Fibroblast of the aortic adventitia (primary cell): ENCODE data around the gene TNIP1. TPM values are rescaled to one million over a fixed set of nuclear protein-coding genes. Genes with fewer than 3 reads are reported as not detected.

ENCODE experiments used
- DNase-seq: peaks from one replicate; pipeline ENCODE4 v3.0.0-alpha.2; 2010; ENCODE audit warnings: low read depth
- H3K4me3 ChIP-seq: 2 replicates; pipeline ENCODE4 v1.5.1; 2011; ENCODE audit warnings: low read depth, mild to moderate bottlenecking, control low read depth, low read length, moderate library complexity
- total RNA-seq: library from RNA; depleted of rRNA; stranded (reverse); fragments of >200 nt; gene quantifications from 2 replicates; pipeline ENCODE4 v1.2.3, GENCODE V29; 2012; ENCODE audit warnings: low replicate concordance
- TF ChIP-seq, protein P1 (sequence below): IDR thresholded peaks from 2 replicates; pipeline ENCODE4 v1.5.1; 2011; ENCODE audit warnings: mild to moderate bottlenecking, low read length, control low read depth, inconsistent platforms; ENCODE audit not compliant: insufficient read depth

TNIP1 gene
- total RNA-seq, 1 donor = 42.9 TPM

DNA sequence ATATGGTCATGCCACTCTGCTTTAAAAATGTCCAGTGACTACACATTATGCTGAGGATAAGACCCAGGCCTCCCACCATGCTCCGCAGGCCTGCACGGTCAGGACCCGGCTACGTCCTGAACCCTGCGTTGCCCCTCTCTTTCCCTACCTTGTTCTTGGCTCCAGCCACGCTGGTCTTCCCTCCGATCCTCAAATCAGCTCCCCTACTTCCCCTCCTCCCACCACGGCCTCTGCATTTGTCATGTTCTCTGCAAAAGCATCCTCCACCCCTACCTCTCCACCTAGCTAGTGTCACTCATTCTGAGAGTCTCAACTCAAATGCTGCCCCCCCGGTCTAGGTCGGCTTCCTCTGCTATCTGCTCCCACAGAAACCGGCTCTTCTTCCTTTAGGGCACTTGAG, 49.3 kb downstream of the TNIP1 start:
- no peak overlapping the region for H3K4me3 ChIP-seq
- no peak for DNase-seq
- TF ChIP-seq, protein P1, sequence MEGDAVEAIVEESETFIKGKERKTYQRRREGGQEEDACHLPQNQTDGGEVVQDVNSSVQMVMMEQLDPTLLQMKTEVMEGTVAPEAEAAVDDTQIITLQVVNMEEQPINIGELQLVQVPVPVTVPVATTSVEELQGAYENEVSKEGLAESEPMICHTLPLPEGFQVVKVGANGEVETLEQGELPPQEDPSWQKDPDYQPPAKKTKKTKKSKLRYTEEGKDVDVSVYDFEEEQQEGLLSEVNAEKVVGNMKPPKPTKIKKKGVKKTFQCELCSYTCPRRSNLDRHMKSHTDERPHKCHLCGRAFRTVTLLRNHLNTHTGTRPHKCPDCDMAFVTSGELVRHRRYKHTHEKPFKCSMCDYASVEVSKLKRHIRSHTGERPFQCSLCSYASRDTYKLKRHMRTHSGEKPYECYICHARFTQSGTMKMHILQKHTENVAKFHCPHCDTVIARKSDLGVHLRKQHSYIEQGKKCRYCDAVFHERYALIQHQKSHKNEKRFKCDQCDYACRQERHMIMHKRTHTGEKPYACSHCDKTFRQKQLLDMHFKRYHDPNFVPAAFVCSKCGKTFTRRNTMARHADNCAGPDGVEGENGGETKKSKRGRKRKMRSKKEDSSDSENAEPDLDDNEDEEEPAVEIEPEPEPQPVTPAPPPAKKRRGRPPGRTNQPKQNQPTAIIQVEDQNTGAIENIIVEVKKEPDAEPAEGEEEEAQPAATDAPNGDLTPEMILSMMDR = no peak

DNA sequence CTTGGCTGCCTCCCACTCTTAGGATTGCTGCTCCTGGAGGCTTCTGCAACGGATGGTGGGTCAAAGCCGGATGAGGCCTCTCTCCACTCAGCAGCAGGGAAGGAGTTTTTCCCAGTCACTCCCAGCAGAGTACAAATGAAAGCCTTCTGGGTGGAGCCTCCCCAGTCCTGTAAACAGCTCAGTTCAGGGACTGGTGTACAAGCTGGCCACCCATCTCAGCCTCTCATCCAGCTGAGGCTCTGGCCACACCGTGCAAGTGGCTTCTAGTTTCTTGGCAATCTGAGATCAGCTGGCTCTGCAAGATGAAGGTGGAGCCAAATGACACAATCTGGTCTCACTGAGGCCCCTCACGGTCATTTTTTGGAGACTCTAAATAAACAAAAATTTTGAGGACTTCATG, 50.5 kb downstream of the TNIP1 start:
- no peak overlapping the region for H3K4me3 ChIP-seq
- TF ChIP-seq, protein P1 = no peak
- DNase-seq = peak; percentile 32

DNA sequence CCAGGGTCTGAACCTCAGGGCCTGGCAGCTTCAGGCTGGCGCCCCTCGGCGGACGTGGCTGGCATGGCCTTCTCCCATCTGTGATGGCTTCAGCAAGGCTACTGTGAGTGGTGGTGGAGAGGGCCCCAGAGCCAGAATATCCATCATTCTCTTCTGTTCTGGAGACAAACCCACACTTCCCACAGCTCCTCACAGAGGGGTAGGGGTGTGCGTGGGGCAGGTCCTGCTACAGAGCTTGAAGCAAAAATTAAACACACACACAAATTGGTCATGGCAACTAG, 50.8 kb downstream of the TNIP1 start:
- no peak overlapping the region for H3K4me3 ChIP-seq
- TF ChIP-seq, protein P1 = no peak

DNA sequence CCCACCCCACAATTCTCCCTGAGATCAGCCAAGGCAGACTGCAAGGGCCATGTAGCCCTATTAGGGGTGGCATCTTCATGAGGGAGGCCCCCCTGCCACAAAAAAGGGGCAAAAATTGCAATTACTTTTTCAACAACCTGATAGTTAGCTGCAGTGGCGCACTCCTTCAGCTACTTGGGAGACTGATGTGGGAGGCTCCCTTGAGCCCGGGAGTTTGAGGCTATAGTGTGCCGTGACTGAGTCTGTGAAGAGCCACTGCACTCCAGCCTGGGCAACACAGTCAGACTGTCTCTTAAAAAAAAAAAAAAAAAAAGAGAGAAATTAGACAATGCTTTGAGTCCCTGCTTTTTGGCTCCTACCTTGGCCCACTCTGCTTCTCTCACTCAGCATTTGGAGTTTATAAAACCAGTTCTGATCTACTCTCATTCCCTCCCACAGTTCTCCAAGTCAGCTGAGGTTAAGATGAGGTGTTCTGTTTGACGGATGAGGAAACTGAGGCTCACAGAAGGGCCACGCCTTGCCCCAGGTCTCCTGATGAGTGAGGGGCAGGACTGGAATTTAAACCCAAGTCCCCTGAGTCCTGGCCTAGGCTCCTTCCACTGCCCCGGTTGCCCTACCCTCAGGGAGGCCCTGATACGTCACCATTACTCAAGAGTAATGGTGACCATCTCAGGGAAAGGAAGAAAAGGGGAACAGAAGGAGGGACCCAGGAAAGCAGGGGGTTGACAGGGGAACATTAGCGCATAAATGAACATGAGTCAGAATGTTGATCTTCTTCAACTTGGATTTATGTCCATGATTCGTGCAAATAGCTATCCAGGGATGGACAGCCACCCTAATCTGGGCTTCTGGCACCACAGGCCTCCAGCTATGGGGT, 51.4 kb downstream of the TNIP1 start:
- TF ChIP-seq, protein P1 = no peak
- DNase-seq = no peak
- no peak overlapping the region for H3K4me3 ChIP-seq

More for the DNA sequence above, 50.8 kb downstream of the TNIP1 start:
- DNase-seq = no peak

DNA sequence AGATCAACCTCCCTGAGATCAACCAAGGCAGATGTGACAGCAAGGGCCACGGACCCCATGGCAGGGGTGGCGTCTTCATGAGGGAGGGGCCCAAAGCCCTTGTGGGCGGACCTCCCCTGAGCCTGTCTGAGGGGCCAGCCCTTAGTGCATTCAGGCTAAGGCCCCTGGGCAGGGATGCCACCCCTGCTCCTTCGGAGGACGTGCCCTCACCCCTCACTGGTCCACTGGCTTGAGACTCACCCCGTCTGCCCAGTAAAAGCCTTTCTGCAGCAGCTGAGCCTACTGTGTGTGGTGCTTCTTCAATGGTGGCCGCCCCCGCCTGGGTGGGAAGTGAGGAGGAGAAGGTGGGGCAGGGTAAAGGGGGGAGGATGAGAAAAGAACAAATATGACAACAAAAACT, 52.1 kb downstream of the TNIP1 start:
- DNase-seq = no peak
- no peak overlapping the region for H3K4me3 ChIP-seq
- TF ChIP-seq, protein P1 = no peak

DNA sequence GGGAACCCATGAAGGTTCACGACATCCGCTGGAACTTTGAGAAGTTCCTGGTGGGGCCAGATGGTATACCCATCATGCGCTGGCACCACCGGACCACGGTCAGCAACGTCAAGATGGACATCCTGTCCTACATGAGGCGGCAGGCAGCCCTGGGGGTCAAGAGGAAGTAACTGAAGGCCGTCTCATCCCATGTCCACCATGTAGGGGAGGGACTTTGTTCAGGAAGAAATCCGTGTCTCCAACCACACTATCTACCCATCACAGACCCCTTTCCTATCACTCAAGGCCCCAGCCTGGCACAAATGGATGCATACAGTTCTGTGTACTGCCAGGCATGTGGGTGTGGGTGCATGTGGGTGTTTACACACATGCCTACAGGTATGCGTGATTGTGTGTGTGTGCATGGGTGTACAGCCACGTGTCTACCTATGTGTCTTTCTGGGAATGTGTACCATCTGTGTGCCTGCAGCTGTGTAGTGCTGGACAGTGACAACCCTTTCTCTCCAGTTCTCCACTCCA, 52.8 kb downstream of the TNIP1 start:
- no peak overlapping the region for H3K4me3 ChIP-seq
- TF ChIP-seq, protein P1 = no peak

More for the DNA sequence above, 52.8 kb downstream of the TNIP1 start:
- no peak for DNase-seq
